Measurements from ENCODE around the gene TRHDE.

DNA sequence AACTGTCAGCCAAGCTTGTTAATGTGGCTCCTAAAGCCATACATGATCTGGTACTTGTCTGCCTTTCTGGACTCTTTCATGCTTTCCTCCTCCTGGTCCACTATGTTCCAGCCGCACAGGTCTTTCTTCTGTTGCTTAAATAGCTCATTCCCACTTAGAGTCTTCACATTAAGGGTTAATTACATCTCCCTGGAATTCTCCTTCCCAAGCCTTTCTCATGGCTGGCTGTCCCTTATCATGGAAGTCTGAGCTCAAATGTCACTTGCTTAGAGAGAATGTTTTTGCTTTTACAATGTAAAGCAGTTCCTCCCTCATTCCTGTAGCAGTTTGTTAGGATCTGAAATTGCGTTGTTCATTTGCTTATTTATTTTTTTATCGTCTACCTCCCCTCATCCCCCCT is 199.6 kb downstream of the TRHDE start:
- TF ChIP-seq, protein P1, sequence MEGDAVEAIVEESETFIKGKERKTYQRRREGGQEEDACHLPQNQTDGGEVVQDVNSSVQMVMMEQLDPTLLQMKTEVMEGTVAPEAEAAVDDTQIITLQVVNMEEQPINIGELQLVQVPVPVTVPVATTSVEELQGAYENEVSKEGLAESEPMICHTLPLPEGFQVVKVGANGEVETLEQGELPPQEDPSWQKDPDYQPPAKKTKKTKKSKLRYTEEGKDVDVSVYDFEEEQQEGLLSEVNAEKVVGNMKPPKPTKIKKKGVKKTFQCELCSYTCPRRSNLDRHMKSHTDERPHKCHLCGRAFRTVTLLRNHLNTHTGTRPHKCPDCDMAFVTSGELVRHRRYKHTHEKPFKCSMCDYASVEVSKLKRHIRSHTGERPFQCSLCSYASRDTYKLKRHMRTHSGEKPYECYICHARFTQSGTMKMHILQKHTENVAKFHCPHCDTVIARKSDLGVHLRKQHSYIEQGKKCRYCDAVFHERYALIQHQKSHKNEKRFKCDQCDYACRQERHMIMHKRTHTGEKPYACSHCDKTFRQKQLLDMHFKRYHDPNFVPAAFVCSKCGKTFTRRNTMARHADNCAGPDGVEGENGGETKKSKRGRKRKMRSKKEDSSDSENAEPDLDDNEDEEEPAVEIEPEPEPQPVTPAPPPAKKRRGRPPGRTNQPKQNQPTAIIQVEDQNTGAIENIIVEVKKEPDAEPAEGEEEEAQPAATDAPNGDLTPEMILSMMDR (IDR thresholded peaks at IDR 0.05), result no peak
- TF ChIP-seq POLR2A (IDR thresholded peaks at IDR 0.05) (no peak), POLR2AphosphoS5 (IDR thresholded peaks at IDR 0.05) (no peak)

Data from prostate gland (tissue), 2 donors.